Stimulated activated CD8-positive, alpha-beta memory T cell treated with anti-CD3 and anti-CD28 coated beads, Interleukin-12 subunit alpha, Interleukin-12 subunit beta, amount 100 ng/mL, for 24 hours (primary cell): ENCODE results near the gene PSRC1.

Source experiments
- DNase-seq: peaks from one replicate; pipeline ENCODE4 v3.0.0-alpha.2; 2020; ENCODE audit errors: extremely low read depth

The PSRC1 gene

GRCh38 chr1:109272021-109272799, 10.7 kb downstream of the PSRC1 start:
- DNase-seq = no peak

GRCh38 chr1:109271458-109271857, 11.5 kb downstream of the PSRC1 start:
- DNase-seq = no peak

- DNase-seq = no peak
Observed at GRCh38 chr1:109270623-109271317, 12.2 kb downstream of the PSRC1 start.

- no peak for DNase-seq
Observed at GRCh38 chr1:109269981-109270622, 12.8 kb downstream of the PSRC1 start.

GRCh38 chr1:109269212-109269980, 13.5 kb downstream of the PSRC1 start:
- no peak for DNase-seq

GRCh38 chr1:109268431-109269211, 14.3 kb downstream of the PSRC1 start:
- no peak for DNase-seq

GRCh38 chr1:109267743-109268300, 15.1 kb downstream of the PSRC1 start:
- no peak for DNase-seq

- DNase-seq = no peak
Observed at GRCh38 chr1:109266965-109267364, 16.0 kb downstream of the PSRC1 start.

- DNase-seq = no peak
Observed at GRCh38 chr1:109265741-109266330, 17.1 kb downstream of the PSRC1 start.

- no peak for DNase-seq
Observed at GRCh38 chr1:109265016-109265415, 17.9 kb downstream of the PSRC1 start.

GRCh38 chr1:109264379-109264755, 18.6 kb downstream of the PSRC1 start:
- DNase-seq = no peak

- peak; percentile 51 for DNase-seq
Observed at GRCh38 chr1:109263597-109264378, 19.2 kb downstream of the PSRC1 start.

GRCh38 chr1:109263234-109263596, 19.7 kb downstream of the PSRC1 start:
- DNase-seq = no peak

- DNase-seq = no peak
Observed at GRCh38 chr1:109262231-109263055, 20.5 kb downstream of the PSRC1 start.

- no peak for DNase-seq
Observed at GRCh38 chr1:109261578-109261977, 21.4 kb downstream of the PSRC1 start.

- no peak for DNase-seq
Observed at GRCh38 chr1:109261006-109261405, 21.9 kb downstream of the PSRC1 start.

- DNase-seq = no peak
Observed at GRCh38 chr1:109259674-109260557, 23.0 kb downstream of the PSRC1 start.
